ENCODE results near the gene PPP1R3G. TPM values are rescaled to one million over a fixed set of nuclear protein-coding genes. Genes with fewer than 3 reads are reported as not detected.
"Not testable (repeated sequence)": the region's sequence is repeated elsewhere in the genome, so short reads cannot be mapped to it uniquely, and the experiment has no call there.

The PPP1R3G gene
- total and polyA plus RNA-seq, 9 donors = 0.67 to 2.9 (median 0.92) TPM

DNA sequence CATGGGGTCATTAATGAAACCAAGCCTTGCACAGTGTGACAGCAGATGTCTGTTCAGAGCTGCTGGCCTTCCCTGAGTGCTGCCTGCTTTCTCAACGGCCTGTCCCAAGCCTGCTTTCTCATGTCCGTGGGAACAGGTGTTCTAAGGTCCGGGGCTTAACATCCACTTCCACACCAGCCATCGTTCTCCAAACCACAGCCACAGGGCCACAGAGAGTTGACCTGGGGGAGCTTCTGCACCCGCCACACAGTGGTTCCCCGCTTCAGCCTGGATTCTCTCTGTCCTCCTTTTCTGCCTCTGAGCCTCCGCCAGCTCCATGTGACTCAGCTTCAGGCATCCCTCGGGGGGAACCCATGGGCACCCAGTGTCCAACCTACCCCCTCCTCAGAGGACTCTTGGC is 26.9 kb upstream of the PPP1R3G start:
- TF ChIP-seq POLR2A (IDR thresholded peaks at IDR 0.05) = no peak
- no peak for TF ChIP-seq EP300 (IDR thresholded peaks at IDR 0.05)
- TF ChIP-seq, protein P1, sequence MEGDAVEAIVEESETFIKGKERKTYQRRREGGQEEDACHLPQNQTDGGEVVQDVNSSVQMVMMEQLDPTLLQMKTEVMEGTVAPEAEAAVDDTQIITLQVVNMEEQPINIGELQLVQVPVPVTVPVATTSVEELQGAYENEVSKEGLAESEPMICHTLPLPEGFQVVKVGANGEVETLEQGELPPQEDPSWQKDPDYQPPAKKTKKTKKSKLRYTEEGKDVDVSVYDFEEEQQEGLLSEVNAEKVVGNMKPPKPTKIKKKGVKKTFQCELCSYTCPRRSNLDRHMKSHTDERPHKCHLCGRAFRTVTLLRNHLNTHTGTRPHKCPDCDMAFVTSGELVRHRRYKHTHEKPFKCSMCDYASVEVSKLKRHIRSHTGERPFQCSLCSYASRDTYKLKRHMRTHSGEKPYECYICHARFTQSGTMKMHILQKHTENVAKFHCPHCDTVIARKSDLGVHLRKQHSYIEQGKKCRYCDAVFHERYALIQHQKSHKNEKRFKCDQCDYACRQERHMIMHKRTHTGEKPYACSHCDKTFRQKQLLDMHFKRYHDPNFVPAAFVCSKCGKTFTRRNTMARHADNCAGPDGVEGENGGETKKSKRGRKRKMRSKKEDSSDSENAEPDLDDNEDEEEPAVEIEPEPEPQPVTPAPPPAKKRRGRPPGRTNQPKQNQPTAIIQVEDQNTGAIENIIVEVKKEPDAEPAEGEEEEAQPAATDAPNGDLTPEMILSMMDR (IDR thresholded peaks at IDR 0.05) = no peak
- H3K27me3 ChIP-seq = no peaks in the 10 kb centered on the region
- no peak overlapping the region for H3K27ac ChIP-seq
- no peaks in the 10 kb centered on the region for H3K36me3 ChIP-seq
- no peaks in the 10 kb centered on the region for H3K9me3 ChIP-seq
- H3K4me1 ChIP-seq (ENCODE audit: insufficient read depth) = no peaks in the 10 kb centered on the region
- WGBS, 3 donors = 79 to 89% (median 83%) methylated on average over 8 of the region's 8 CpGs
- H3K4me3 ChIP-seq = no peak overlapping the region
- DNase-seq = no peak
- intact Hi-C loops (cut with DNase I) = no loop called here

DNA sequence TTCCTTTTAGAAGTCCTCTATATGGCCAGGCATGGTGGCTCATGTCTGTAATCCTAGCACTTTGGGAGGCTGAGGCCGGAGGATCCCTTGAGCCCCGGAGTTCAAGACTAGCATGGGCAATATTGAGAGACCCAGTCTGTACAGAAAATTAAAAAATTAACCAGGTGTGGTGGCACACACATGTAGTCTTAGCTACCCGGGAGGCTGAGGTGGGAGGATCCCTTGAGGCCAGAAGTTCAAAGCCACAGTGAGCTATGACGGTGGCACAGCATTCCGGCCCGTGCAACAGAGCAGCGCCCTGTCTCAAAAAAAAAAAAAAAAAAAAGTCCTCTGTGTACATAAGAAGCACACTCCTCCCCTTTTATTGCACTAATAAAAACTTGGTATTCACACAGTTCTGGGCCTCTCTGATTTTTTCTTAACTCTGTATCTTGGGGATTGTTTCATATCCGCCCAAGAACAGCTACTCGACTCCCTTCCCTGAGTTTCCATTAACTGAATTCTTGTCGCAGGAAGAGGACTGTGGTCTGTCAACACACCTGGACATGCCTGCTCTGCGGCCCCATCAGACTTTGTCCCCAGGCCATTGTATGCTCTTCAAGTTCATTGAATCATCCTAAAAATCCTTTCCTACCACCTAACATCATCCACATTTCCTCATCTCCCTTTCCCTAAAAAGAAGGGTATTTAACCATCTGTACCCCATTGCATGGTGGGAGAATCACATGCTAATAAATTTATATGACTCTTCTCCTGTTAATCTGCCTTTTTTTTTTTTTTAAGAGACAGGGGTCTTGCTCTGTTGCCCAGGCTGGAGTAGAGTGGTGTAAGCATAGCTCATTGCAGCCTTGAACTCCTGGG is 25.9 kb upstream of the PPP1R3G start:
- Histone ChIP-seq H3K27ac (no peak overlapping the region), H3K36me3 (no peaks in the 10 kb centered on the region), H3K4me1 (ENCODE audit: insufficient read depth) (no peaks in the 10 kb centered on the region), H3K9me3 (no peaks in the 10 kb centered on the region), H3K27me3 (no peaks in the 10 kb centered on the region), H3K4me3 (no peak overlapping the region)
- WGBS, 3 donors = 91 to 95% (median 92%) methylated on average over 11 of the region's 11 CpGs
- no peak for DNase-seq
- intact Hi-C loops (cut with DNase I) = no loop called here
- TF ChIP-seq EP300 (IDR thresholded peaks at IDR 0.05) = no peak
- TF ChIP-seq, protein P1 (IDR thresholded peaks at IDR 0.05) = no peak
- no peak for TF ChIP-seq POLR2A (IDR thresholded peaks at IDR 0.05)

DNA sequence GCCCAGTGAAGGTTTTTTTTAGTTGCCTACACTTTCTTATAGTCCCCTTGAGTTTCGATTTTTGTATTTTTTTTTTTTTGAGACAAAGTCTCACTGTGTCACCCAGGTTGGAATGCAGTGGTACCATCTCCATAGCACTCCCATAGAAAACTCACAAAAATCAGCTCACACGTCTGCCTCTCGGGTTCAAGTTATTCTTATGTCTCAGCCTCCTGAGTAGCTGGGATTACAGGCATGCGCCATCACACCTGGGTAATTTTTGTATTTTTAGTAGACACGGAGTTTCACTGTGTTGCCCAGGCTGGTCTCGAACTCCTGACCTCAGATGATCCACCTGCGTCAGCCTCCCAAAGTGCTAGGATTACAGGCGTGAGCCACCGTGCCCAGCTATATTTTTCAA is 24.7 kb upstream of the PPP1R3G start:
- H3K36me3 ChIP-seq; H3K27me3 ChIP-seq; DNase-seq; H3K27ac ChIP-seq; H3K9me3 ChIP-seq; H3K4me3 ChIP-seq; H3K4me1 ChIP-seq (ENCODE audit: insufficient read depth); intact Hi-C loops (cut with DNase I): not testable (repeated sequence)
- WGBS, 3 donors = 94 to 98% (median 94%) methylated on average over 9 of the region's 9 CpGs

DNA sequence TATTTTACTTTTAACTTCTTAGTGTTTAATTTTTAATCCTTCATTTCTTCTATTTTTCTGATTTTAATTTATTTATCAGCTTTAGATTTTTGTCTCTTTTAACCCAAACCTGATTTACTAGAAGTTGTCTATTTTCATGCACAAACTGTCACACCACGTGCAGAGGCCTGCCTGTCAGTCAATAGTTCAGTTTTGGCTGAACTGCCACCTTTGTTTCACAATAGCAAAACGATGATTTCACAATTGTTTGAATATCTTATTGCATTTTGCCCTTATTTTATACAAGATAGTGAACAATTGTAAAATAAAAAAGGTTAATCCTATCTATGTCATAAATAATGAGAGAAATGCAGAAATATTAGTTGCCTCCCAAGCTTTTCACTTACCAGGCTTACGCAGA is 24.0 kb upstream of the PPP1R3G start:
- no peak overlapping the region for H3K4me3 ChIP-seq
- no peaks in the 10 kb centered on the region for H3K9me3 ChIP-seq
- no peaks in the 10 kb centered on the region for H3K27me3 ChIP-seq
- WGBS, 3 donors = 77 to 87% (median 81%) methylated on average over 3 of the region's 3 CpGs
- no peak overlapping the region for H3K27ac ChIP-seq
- no peaks in the 10 kb centered on the region for H3K4me1 ChIP-seq (ENCODE audit: insufficient read depth)
- TF ChIP-seq, protein P1 (IDR thresholded peaks at IDR 0.05) = no peak
- TF ChIP-seq POLR2A (IDR thresholded peaks at IDR 0.05) = no peak
- no peak for TF ChIP-seq EP300 (IDR thresholded peaks at IDR 0.05)
- intact Hi-C loops (cut with DNase I) = no loop called here
- H3K36me3 ChIP-seq = no peaks in the 10 kb centered on the region
- no peak for DNase-seq

DNA sequence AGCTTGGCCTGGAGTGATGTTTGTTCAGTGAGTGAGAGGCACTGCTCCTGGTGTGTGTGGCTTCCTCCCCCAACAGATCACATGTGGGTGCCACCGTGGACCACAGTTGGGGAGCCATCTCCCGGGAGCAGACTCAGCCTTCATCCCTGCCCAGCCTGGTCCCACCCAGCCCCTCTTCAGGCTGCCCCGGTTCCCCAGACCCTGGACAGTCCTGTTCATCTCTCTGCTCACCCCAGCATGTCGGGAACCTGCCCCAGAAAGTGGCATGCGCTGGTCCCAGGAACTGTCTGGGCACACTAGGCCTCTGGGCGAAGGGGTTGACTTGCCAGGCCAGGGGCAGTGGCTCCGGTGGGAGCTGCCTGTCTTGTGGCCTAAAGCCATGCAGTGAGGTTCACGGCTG is 21.5 kb upstream of the PPP1R3G start:
- H3K9me3 ChIP-seq = no peaks in the 10 kb centered on the region
- no peak for DNase-seq
- TF ChIP-seq, protein P1 (IDR thresholded peaks at IDR 0.05) = no peak
- TF ChIP-seq EP300 (IDR thresholded peaks at IDR 0.05) = no peak
- no peak for TF ChIP-seq POLR2A (IDR thresholded peaks at IDR 0.05)
- H3K27ac ChIP-seq = no peak overlapping the region
- WGBS, 3 donors = 88 to 97% (median 97%) methylated on average over 8 of the region's 8 CpGs
- no peaks in the 10 kb centered on the region for H3K27me3 ChIP-seq
- no peaks in the 10 kb centered on the region for H3K4me1 ChIP-seq (ENCODE audit: insufficient read depth)
- intact Hi-C loops (cut with DNase I) = no loop called here
- no peaks in the 10 kb centered on the region for H3K36me3 ChIP-seq
- no peak overlapping the region for H3K4me3 ChIP-seq

All from ovary (tissue), 9 donors.